DMS 273 (cell line): ENCODE measurements around the gene AGPAT4.

Source experiments
- DNase-seq: peaks from one replicate; lab custom pipeline; 2025; ENCODE audit not compliant: unreplicated experiment; lab: John Stamatoyannopoulos, UW

The AGPAT4 gene

GRCh38 chr6:161169035-161169434 is 104.8 kb downstream of the AGPAT4 start:
- DNase-seq: peak; percentile 31

GRCh38 chr6:161168281-161168891 is 105.5 kb downstream of the AGPAT4 start:
- DNase-seq: peak; percentile 77

GRCh38 chr6:161166677-161167076 is 107.2 kb downstream of the AGPAT4 start:
- DNase-seq: no peak

- no peak for DNase-seq
Measured at GRCh38 chr6:161166176-161166575, 107.7 kb downstream of the AGPAT4 start.

- no peak for DNase-seq
Measured at GRCh38 chr6:161164182-161164625, 109.7 kb downstream of the AGPAT4 start.

GRCh38 chr6:161163466-161164181 is 110.2 kb downstream of the AGPAT4 start:
- no peak for DNase-seq

- no peak for DNase-seq
Measured at GRCh38 chr6:161162722-161163121, 111.1 kb downstream of the AGPAT4 start.

GRCh38 chr6:161161889-161162624 is 111.8 kb downstream of the AGPAT4 start:
- no peak for DNase-seq

- DNase-seq: no peak
Measured at GRCh38 chr6:161161121-161161520, 112.7 kb downstream of the AGPAT4 start.

GRCh38 chr6:161154796-161155335 is 119.0 kb downstream of the AGPAT4 start:
- DNase-seq: no peak

- no peak for DNase-seq
Measured at GRCh38 chr6:161153725-161154124, 120.1 kb downstream of the AGPAT4 start.

GRCh38 chr6:161152907-161153662 is 120.8 kb downstream of the AGPAT4 start:
- peak; percentile 23 for DNase-seq

GRCh38 chr6:161152527-161152862 is 121.4 kb downstream of the AGPAT4 start:
- DNase-seq: no peak

- DNase-seq: no peak
Measured at GRCh38 chr6:161151660-161152526, 122.0 kb downstream of the AGPAT4 start.

GRCh38 chr6:161151059-161151645 is 122.7 kb downstream of the AGPAT4 start:
- no peak for DNase-seq

- no peak for DNase-seq
Measured at GRCh38 chr6:161150566-161150965, 123.3 kb downstream of the AGPAT4 start.

- no peak for DNase-seq
Measured at GRCh38 chr6:161150136-161150535, 123.7 kb downstream of the AGPAT4 start.

GRCh38 chr6:161143663-161144430 is 130.0 kb downstream of the AGPAT4 start:
- no peak for DNase-seq

- no peak for DNase-seq
Measured at GRCh38 chr6:161142957-161143296, 130.9 kb downstream of the AGPAT4 start.
